Left renal cortex interstitium (tissue), 4 donors: Measurements from ENCODE around the gene KLHL11. TPM values are rescaled to one million over a fixed set of nuclear protein-coding genes. Genes with fewer than 3 reads are reported as not detected.
A peak's percentile ranks its signal among the peaks of the same experiment; 100 is the strongest.
"Not testable (repeated sequence)": the region's sequence is repeated elsewhere in the genome, so short reads cannot be mapped to it uniquely, and the experiment has no call there.

ENCODE experiments used
- DNase-seq, 4 donors: peaks; one replicate each; pipeline ENCODE4 v3.0.0-alpha.2; 2013; ENCODE audit warnings: low read depth in 4 of 4, low spot score in 2 of 4, missing footprints in 1 of 4
- polyA plus RNA-seq, 4 donors: library from polyadenylated mRNA; unstranded; fragments of 120-200 nt; gene quantifications; one replicate each; pipeline ENCODE4 v1.2.1, GENCODE V29; 2013; ENCODE audit not compliant: insufficient read length in 4 of 4

KLHL11 gene
- polyA plus RNA-seq, 4 donors = 8.3 to 11.4 (median 10.0) TPM

DNA sequence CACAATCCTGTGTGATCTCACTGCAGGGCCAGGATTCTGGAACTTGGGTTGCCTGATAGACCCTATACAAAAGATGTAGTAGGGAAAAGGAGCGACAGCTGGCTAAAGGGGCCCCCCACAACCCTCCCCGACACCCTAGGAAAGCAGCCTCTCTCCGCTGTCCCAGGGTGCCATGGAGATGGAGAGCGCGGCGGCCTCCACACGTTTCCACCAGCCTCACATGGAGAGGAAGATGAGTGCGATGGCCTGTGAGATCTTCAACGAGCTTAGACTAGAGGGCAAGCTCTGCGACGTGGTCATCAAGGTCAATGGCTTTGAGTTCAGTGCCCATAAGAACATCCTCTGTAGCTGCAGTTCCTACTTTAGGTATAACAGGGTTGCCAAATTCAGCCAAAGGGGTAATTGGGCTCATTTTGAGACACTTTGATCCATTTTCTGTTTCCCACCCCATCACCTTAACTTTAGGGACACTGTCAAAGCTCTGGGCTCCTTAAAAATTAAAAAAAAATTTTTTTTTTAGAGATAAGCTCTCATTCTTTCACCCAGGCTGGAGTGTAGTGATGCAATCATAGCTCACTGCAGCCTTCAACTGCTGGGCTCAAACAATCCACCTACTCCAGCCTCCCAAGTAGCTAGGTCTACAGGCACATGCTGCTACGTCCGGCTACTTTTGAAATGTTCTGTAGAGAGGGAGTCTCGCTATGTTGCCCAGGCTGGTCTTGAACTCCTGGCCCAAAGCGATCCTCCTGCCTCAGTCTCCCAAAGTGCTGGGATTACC, 27.3 kb downstream of the KLHL11 start, which contains the start of gene KLHL10:
Gene KLHL10 (plus strand): TSS at position 65 of the 778 bp plus-strand sequence. CDS start 108 bp downstream, at position 173.
- DNase-seq = no peak

GRCh38 chr17:41836550-41837196, 28.6 kb downstream of the KLHL11 start:
- DNase-seq = no peak

DNA sequence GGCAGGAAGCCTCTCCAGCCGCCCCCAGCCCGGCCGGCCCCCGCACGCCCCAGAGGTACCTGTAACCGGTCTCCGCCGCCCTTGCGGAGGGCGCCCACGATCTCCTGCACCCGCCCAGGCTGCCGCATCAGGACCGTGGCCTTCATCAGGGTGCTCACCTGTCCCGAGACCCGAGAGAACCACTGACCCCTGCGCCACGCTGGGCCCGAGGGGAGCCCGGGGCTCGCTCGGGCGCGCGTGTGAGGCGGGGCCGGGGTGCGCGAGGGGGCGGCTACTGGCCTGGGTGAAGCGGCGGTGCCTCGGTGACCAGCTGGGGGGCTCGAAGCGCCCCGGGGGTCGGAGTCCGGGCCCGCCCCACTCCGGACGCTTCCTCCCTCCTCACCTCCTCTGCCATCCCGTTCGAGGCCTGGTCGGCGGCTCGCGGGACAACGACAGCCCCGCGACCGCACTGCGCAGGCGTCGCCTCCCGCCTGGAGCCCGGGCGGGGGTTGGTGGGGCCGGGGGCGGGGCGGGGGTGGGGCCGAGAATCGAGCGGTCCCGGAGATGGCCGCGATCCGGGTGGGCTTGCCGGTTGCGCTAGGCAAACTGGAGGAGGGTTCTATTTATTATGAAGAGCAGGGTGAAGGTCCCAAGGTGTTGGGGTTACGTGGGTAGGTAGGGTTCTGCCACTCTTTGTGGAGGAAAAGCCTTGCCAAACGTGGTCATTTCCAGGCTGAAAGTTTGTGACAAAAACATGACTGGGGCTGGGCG, 29.2 kb downstream of the KLHL11 start, which contains the start of gene NT5C3B:
Gene NT5C3B (minus strand): TSS at position 433 of the 750 bp plus-strand sequence. CDS start 39 bp downstream, at position 394.
- peak in 1 of 4 donors; percentile 43 for DNase-seq

DNA sequence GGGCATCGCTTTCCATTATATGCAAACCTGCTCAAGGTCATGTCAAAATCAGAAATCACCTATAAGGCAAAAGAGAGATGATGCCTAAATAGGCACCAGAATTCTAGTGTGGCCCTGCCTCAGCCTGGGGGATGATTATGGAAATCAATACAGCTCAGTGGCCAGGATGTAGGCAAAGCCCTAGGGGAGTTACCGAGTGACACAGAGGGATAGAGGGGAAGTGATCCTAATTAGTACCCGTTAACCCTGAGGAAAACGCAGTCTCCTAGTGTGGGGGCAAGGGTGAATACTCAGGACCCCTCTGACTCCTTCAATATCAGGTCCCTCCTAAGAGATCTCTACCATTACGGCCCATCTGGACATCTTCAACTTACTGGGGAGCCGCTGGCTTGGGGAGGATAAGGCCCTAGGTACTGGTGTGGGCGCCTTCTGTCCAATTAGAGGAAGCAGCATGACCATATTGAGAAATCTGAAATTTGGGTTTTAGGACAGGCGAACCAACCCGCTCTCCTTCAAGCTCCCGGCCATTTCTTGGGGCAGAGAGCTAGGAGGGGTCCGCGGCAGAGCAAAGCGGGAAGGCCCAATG, 29.9 kb downstream of the KLHL11 start:
- no peak for DNase-seq

- not testable (repeated sequence) for DNase-seq
Measured at GRCh38 chr17:41829961-41830360, 35.3 kb downstream of the KLHL11 start.

DNA sequence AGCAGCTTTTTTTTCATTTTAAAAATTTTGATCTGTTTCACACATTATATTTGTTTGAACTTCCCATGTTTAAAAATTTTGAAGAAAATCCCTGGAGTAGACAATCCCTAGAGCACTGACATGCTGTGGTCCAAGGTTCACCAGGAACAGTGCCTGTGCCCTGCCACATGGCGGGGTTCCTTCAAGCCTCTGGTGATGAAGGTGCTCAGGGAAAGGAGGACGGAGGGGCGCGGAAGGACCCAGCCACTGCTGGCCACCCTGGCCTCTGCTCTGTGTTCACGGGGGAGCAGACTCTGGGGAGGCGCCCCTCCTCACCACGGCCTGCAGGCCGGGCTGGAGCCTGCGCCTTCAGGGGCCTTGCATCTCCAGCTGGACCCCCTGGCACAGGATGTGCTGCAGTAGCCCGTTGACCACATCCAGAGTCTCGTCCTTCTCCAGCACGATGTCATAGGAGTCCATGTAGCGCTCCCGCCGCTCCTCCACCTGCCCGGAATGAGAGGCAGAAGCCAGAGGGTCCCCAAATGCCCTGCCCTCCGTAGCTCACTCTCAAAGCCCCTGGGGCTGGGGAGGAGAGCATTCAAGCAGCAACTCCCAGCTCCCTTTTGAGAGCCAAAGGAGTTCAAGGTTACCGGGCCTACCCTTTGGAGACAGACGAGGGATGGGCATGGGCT, 39.9 kb downstream of the KLHL11 start:
- no peak for DNase-seq

GRCh38 chr17:41824086-41824485, 41.1 kb downstream of the KLHL11 start:
- no peak for DNase-seq

DNA sequence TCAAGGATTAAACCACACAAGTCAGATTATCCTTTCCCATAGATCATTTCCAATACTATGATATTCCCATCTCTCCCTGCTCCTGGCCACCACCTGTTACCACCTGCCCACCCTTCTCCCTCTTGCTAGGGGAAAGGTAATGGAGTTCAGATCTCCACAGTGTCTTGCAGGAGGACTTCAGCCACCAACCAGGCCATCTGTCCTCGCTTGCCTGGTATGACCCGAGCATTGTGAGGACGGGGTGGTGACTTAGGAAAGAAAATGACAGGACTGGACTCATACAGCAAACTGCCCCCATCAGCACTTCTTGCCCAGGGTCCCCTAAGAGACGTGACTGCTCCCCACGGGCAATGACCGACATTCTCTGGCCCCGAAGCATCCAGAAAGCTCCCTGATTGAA, 41.6 kb downstream of the KLHL11 start:
- no peak for DNase-seq

GRCh38 chr17:41823141-41823524, 42.1 kb downstream of the KLHL11 start:
- no peak for DNase-seq

- DNase-seq = no peak
Measured at GRCh38 chr17:41822216-41823140, 42.7 kb downstream of the KLHL11 start.

GRCh38 chr17:41821776-41822175, 43.4 kb downstream of the KLHL11 start:
- no peak for DNase-seq

DNA sequence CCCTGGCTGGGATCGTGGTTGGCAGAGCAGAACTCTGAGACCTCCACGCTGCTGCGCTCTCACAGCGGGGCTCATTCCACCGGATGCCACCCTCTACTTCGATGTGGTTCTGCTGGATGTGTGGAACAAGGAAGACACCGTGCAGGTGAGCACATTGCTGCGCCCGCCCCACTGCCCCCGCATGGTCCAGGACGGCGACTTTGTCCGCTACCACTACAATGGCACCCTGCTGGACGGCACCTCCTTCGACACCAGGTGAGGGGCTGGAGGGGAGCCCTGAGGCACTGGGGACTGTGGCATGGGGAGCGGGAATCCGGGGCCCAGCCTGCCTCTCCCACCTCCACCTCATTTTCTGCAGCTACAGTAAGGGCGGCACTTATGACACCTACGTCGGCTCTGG, 47.2 kb downstream of the KLHL11 start:
- DNase-seq = no peak

GRCh38 chr17:41816637-41817320, 48.4 kb downstream of the KLHL11 start:
- DNase-seq = no peak

- DNase-seq = no peak
Measured at GRCh38 chr17:41814195-41814594, 51.0 kb downstream of the KLHL11 start.

DNA sequence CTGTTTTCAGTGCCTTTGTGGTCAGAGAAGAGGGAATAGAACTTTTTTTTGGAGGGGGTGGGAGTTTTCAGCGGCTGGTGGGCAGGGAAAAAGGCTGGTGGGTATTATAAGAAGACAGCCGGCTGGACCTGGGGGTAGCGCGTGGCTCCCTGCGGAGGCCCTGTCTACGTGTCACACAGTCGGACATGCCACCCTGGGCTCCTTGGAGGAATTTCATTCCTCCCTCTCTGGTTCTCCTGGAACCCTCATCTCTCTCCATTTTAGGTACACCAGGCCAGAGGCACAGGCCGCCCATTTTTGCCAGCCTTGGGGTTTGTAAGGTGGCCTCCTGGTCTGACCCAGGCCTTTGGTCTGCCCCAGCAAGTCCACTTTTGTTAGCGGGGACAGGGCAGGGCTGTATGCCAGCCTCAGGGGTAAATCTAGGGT, 51.5 kb downstream of the KLHL11 start:
- DNase-seq = no peak

DNA sequence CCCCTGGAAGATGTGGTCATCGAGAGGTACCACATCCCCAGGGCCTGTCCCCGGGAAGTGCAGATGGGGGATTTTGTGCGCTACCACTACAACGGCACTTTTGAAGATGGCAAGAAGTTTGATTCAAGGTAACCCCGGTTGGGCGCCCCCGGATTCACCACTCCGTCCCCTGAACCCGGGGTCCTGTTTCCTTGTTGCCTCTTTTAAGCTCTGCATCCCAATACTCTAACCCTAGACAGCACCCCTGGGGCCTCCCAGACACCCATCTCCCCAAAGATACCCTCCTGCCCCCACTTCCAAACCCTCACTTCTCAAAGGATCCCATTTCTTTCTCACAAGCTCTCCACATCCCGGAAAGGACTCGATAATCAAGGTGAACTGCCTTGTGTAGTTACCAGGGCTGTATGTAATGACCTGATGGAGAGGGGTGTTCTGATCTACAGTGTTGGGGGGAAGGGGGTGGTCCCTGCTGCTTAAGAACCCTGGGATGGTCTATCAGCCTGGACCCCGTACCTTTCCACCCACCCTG, 52.0 kb downstream of the KLHL11 start:
- DNase-seq = no peak

GRCh38 chr17:41812381-41813151, 52.7 kb downstream of the KLHL11 start, which contains the start of gene FKBP10:
Gene FKBP10, plus strand, starts transcription at chr17:41813004. Its CDS starts 31 bp downstream, at chr17:41813035.
- DNase-seq = peak in 2 of 4 donors; percentile 84 to 88
